Inflammatory macrophage treated with lipopolysaccharide for 1 hour (primary cell): ENCODE data around the gene RNF208.
A peak's percentile ranks its signal among the peaks of the same experiment; 100 is the strongest.

Experiments used
- DNase-seq, 2 donors: peaks; one replicate each; pipeline ENCODE4 v3.0.0-alpha.2; 2020 to 2022

RNF208 gene

DNA sequence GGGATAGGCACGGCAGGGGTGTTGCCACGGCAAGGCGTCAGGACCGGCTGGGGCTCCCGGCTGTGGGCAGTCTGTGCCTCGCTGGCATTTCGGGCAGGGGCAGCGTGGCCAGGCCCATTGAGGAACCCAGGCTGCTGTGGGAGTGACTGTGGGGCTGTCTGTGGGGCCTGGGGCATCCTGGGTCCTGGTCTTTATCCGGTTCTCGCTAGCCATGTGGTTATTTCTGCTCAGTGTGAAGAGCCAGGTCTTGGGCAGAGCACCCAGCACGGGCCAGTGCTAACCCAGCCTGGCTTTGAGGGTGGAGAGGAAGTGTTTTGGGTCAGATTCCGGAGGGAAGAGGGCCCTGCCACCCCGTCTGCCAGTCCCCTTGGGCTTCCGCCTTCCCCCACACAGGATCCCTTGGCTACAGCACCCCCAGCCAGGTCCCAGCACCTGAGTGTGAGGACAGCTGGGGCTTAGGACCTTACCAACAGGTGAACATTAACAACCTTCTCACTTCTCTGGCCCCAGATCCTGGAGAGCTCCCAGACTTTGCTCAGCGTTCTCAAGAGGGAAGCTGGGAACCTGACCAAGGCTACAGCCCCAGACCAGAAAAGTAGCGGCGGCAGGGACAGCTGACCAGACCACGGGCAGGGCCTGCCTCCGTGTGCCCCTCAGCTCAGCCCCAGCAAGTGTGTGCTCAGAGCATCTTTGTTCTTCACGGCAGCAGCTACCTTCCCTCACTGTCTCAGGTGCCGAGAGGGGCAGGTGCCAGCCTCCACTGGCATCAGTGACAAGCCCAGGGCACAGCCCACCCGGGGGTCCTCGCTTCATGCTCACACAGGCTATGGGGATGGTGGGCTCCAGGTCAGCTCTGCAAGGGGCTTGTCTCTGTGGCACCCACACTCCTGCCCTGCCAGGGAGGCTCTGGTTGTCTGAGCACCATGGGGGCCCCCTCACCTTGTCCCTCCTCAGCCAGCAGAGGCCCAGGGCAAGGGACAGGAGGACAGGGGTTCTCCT is 32.4 kb downstream of the RNF208 start:
- DNase-seq: no peak

DNA sequence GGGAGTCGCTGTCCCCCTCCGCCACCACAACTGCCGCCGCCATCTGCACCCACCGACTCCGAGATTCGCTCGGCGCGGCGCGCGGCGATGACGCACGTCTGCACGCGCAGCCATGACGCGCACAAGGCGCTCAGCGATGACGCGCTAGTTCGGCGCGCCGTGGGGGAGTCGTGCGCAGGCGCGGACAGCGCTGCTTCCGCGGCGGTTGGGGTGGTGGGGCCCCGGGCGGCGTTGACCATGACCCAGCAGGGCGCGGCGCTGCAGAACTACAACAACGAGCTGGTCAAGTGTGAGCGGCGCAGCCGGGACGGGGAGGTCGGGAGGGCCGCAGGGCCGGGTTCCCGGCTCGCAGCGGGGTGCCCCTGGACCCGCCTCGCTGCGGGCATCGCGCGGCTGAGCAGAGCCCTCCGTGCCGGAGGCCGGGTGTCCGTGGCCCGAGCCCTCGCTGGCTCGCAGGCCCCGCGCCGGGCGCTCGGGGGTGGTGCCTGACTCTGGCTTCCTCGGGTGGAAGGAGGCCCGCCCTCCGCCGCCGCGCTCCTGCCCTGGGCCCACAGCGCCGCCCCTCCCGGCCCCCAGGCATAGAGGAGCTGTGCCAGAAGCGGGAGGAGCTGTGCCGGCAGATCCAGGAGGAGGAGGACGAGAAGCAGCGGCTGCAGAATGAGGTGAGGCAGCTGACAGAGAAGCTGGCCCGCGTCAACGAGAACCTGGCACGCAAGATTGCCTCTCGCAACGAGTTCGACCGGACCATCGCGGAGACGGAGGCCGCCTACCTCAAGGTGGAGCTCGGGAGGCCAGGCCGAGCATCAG is 33.3 kb downstream of the RNF208 start, which contains the start of the genes ANAPC2 and SSNA1:
Gene ANAPC2 (minus strand): TSS at position 71 of the 807 bp plus-strand sequence. CDS start 28 bp downstream, at position 43.
Gene SSNA1 (plus strand): TSS at position 187 of the 807 bp plus-strand sequence. CDS start 51 bp downstream, at position 238.
- peak; percentile 84 to 98 for DNase-seq

DNA sequence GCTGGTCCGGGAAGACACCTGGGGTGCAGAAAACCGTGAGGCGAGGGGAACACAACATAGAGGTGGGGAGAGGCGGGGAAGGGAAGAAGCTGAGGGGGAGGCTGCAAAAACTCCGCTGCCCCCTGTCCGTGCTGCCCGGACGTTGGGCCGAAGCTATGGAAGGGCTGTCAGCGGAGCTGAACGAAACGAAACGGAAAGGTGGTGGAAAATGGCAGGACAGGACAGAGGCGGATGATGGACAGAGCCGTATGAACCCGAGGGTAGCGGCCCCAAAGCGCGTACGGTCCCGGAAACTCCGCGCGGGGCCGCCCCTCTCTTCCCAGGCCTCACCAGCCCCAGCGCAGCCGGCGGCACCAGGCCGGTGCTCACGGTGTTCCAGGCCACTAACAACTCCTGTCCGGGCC is 34.0 kb downstream of the RNF208 start:
- no peak for DNase-seq

DNA sequence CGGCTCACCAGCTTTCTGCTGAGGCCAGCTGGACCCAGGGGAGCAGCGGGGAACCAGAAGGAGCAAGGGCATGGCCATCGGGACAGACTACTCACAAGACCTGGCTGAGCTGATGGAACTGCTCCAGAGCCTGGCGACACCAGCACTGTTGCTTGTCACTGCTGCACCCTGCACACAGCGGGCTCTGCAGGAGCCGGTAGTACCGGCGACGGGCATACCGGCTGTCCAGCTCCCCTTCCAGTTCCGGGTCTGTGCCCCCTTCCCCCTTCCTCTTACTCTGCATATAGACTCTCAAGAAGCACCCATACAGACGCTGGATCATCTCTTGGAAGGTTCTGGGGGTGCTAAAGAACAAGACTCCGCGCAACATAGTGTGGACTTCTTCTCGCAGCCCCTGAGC is 34.7 kb downstream of the RNF208 start:
- no peak for DNase-seq

DNA sequence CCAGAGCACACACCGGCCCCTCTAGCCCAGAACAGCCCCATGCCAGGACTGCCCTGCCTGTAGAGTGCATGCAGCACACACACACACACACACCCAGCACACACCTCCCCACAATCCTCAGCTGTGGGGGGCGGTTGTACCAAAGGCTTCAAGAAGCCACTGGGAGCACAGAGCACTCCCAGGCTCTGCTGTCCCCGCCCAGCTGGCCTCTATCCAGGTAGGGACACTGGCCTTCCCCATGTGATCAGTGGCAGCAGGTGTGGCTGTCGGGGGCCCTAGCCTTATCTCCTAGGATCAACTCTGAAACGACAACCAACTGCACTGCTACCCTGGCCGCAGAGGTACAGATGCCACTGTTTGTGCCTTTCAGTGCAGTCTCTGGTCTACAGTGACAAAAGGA is 35.7 kb downstream of the RNF208 start:
- no peak for DNase-seq

DNA sequence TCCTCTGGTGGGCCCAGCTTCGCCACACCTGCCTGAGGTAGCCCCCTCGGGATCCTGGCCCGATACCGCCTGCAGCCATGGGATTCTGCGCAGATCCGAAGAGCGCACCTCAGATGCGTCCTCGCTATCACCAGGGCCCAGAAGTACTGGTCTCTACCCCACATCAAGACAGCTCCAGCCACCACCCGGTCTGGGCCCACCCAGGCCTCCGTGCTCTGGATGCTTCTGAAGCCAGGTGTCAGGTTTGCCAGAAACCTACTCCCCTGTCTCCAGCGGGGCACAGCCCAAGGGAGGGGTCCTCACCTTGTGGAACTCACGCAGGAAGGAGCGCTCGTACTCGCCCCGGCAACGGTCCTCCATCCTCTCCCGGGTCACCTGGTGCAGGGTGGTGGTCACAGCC is 36.1 kb downstream of the RNF208 start:
- DNase-seq: no peak

DNA sequence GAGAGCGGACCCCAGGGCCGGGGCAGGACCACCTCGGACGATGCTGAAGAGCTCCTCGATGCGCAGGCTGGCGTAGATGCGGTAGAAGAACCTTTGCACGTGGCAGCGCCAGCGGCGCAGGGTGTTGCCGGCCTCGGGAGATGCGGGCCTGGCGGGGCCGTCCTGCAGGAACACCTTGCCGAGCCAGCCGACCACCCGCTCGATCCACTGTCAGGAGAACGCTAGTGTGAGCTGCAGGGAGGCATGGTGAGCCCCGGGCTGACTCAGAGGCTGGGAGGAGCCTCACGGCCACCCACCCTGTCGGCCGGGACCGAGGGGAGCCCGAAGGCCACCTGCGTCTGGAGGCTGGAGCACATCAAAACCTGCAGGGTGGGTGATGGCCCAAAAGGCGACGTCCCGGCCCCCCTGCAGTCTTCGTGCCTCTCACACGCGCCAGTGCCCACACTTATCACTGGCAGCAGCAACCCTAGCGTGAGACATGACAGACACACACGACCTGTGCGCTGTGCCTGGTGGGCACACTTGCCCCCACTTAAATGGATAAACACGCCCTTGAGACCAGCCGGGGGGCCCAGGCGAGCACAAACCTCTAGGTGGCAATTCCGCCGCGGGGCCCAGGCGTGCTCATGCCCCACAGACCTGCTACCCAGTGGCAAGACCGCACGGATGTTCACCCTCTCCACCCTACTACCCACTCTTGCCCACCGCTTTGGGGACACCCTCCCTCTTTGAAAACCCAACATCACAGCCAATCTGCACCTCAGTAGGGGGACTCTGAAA is 37.0 kb downstream of the RNF208 start:
- no peak for DNase-seq

DNA sequence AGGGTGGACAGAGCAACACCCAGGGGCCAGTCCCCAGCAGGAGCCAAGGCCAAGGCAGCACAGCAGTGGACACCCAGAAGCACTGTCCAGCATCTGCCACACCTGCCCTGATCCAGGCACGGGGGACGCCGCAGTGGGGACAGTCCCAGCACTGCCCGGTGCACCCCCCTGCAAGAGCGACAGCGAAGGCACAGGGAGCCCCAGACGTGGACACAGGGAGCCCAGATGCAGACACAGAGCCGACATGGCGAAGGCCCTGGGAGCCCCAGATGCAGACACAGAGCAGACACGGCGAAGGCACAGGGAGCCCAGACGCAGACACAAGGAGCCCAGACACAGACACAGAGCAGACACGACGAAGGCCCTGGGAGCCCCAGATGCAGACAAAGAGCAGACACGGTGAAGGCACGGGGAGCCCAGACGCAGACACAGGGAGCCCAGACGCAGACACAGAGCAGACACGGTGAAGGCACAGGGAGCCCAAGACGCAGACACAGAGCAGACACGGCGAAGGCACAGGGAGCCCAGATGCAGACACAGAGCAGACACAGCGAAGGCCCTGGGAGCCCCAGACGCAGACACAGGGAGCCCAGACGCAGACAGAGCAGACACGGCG is 38.0 kb downstream of the RNF208 start:
- no peak for DNase-seq

DNA sequence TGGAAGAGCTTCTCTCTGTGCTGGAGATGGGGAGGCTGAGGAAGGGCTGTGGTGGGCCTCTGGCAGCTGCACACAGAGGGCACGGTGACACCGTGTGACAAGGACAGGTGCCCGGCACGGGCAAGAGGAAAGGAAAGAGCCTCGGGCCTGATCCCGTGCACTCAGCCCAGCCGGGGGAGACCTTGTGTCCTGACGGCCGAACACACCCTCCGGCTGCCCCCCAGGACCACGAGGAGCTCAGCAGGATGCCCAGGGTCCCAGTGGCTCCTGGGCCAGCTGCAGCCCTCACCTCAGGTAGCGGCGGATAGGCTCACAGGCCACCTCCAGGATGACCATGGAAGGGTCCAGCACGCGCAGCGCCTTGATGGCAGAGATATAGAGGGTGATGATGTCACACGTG is 39.2 kb downstream of the RNF208 start:
- no peak for DNase-seq

DNA sequence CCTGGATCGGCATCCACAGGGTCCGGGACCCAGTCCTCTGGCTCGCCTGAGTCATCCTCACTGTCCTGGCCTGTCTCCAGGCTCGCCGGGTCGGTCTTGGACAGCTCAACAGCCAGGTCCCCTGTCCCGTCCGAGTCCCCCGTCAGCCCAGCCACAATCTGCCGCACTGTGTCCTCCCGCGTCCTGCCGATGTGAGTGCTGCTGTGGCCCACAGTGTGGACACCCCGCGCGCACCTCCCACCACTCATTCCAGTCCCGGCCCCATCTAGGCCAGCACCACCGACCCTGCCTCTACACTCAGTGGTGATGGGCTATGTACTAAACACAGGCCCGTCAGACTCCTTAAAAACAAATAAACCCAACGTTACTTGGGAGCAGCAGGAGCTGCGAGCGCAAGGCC is 40.4 kb downstream of the RNF208 start:
- no peak for DNase-seq

DNA sequence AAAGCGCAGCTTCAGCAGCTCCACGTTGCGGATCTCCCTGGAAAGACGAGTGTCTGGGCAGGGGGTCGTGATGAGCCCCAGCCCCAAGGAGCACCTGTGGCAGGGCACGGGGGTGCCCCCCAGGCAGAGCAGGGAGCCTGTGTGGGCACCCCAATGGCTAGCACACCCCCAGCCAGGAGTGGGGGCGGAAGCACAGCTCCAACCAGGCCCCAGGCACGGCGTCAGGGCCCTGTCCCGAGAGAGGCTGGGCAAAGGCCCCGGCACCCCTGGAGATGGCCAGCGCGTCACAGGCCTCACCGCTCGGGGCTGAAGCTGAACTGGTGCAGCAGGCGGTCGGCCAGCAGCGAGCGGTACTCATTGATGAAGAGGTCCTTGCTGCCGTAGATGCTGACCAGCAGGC is 41.5 kb downstream of the RNF208 start:
- DNase-seq: no peak

DNA sequence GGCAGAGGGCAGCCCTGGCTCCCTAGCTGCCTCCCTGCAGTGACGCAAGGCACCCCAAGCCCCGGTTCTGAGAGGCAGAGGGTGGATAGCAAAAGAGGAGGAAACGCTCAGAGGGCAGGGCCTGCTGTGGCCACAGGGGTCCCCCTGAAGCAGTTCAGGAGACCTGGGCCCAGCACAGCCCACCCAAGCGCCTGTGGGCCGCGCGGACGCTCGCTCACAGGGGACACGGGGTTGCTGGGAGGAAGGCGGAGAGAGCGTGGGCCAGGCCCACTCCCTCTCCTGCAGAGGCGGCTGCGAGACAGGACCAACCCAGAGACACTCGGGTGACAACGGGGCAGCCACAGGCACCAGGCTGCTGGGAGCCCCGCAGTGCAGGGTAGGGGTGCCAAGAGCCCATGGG is 42.3 kb downstream of the RNF208 start:
- no peak for DNase-seq

DNA sequence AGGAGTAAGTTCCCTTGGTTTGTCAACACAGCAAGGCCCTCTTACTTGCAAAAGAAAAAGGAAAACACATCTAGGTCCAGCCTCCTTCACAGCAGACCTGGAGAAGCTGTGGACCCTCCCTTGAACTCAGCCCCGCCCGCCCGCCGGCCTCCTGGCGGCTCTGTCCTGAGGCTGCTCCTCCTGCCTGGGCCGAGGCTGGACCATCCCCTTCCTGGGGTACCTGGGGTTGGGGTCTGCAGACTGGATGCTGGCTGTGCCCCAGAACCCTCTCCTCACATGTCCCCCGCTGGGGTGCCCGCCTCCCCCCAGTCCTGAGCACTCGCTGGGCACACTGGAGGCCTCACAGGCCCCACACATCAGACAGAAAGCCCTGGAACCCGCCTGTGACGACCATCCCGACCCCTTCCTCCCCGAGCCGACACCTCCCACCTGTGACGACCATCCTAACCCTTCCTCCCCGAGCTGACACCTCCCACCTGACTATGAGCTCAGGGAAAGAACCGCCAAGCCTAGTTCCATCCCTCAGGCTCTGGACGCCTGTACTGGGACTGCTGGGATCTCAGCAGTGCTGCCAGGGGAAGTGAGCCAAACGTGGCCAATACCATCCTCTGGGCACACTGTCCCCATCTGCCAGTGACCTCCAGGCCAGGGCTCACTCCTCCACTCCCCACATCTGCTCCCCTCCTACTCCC is 43.0 kb downstream of the RNF208 start:
- no peak for DNase-seq

DNA sequence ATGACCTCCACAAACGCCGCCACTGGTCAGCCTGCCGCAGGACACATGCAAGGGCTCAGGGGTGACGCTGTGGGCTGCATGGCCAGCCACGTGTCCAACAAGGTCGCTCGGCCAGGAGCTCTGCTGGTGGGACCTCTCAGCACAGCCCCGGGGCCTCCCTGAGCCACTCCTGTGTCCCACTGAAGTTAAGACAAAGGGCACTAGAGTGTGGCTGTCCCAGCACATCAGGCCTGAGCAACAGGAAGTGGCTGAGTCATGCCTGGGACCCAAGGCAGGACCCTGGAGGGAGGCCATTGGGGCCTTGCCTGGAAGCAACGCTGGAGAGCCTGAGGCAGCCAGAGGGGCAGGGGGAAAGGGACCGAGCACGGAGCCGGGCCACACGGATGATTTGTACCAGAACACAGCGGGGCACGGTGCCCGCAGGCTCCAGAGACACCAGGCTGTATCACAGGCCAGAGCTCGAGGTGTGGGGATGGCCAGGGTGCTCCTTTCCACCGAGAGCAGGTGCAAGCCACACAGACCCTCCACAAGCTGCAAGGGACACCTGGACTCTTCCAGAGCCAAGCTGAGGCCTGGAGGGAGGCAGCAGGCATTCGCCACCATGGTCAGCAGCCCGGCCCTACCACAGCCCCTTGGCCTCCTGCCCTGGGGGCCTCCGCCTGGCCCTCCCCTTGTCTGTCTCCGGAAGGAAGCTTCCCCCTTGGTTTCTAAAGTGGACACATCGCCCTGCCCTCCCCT is 43.7 kb downstream of the RNF208 start:
- no peak for DNase-seq

DNA sequence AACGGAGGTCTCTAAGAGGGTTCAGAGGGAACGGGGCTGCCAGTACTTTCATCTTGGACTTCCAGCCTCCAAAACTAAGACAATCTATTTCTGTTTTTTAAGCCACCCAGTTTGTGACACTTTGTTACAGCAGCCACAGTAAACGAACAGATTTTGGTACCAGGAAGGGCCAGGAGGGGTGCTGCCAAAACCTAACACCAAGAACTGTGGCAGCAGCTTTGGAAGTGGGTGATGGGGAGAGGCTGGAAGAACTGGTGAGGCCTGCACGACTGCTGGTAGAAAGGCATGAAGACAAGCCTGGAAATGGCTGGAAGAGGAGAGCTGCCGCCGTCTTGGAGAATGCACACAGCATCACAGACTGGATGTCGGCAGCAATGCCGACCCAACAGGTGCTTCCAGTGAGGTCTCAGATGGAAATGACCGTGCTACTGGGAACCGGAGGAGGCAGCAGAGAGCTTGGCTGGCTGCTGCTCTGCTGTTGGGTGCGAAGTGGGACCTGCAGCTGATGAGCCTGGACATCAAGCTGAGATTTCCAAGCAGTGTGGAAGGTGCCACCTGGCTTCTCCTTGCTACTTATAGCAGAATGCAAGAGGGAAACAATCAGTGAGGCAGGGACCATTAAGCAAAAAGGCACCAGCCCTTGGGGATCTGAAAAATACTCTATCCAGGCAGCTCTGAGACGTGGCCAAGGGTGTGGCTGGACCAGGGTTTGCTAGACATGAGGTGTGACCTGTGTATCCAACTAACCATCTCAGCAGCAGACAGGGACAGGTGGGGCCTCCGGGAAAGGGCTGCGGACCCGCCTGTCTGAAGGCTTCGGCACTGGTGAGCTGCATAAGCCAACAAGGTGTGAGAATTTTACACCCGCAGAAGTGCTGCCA is 45.5 kb downstream of the RNF208 start:
- DNase-seq: peak; percentile 12 to 14

DNA sequence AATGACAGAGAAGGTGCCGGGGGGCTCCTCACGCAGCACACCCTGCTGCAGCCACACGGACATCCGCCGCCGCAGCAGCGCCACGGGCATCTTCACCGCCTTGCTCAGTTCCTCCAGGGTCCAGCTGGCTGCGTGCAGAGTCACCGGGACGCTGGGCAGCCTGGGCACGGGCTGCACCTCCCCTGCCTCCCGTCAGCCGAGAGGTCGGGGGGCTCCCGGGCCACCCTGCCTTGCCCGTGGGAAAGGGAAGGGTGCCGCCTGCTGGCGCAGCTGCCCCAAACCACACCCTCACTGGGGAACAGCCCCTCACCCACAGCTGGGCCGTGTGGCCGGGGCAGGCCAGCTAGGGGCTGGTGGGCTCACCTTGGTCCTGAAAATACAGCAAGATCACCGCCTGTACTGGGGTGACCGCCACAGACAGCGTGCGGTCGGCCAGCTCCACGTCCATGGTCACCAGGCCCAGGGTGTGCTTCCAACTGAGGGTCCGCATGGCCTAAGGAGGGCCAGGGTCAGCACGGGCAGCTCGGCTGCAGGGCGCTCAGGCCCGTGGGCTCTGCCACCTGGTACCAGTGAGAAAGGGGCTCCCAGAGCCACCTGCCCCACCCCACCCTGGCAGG is 46.6 kb downstream of the RNF208 start:
- no peak for DNase-seq

DNA sequence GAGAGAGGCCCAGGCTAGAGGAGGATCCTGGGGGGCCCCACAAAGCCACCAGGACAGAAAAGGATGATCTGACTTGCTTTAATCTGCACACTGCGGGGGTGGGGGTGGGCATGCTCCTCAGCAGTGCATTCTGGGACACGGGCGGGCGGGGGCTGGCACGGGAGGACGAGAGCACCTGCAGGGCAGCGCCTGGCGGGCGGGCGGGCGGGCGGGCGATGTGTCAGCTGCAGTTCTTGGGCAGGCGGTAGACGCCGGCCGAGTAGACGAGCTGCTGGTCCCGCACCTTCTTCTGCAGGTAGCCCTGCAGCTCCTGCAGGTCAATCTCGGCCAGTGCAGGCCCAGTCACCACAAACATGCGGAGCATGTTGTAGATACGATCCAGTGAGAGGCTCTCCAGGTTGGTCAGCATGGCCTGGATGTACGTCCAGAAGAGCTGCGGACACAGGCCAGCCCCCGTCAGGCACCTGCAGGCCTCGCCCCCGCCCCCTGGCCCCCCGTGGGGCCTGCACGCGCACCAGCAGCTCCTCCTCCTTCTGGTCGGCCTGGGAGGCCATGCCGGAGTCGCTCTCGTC is 47.2 kb downstream of the RNF208 start:
- no peak for DNase-seq

DNA sequence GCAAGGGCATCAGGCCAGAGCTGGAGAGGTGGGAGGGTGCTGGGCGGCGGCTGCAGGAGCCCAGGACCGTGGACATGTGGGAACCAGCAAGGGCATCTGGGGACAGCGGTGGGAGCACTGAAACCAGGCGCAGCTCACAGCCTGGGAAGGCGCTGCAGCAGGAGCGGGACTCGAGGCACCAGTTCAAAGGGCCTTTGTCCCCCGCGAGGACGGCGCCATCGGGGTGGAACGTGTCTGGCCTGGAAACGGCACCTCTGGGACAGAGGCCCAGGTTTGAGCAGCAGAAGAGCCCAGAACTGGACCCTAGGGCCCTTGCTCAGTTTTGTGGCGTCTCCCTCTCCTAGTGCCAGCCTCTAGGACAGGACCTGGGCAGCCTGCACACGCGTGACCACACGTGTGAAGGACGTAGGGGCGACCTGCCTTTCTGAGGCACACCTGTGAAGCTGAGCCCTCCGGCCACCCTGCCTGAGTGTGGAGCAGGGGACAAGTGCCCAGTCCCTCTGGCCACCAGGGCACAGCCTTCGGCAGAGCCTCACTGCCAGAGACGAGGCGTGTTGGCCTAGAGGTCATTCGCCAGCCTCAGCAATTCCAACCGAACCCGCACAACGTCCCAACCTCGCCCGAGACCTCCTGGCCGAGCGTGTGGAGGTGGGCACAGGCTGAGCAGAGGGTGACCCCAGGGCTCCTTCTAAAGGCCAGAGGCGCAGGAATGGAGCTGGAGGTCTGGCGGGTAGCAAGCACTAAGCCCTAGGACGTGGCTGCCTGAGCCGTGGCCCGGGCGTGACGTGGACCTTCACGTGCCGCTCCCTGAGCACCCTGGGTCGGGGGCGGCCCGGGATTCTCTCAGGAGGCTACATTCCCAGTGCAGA is 48.0 kb downstream of the RNF208 start:
- DNase-seq: no peak
